ENCODE measurements around the gene ZP4. TPM values are rescaled to one million over a fixed set of nuclear protein-coding genes. Genes with fewer than 3 reads are reported as not detected.

The ZP4 gene
- total and polyA plus RNA-seq, 2 of the 4 experiments (the other 2 are of a cell fraction): not detected

DNA sequence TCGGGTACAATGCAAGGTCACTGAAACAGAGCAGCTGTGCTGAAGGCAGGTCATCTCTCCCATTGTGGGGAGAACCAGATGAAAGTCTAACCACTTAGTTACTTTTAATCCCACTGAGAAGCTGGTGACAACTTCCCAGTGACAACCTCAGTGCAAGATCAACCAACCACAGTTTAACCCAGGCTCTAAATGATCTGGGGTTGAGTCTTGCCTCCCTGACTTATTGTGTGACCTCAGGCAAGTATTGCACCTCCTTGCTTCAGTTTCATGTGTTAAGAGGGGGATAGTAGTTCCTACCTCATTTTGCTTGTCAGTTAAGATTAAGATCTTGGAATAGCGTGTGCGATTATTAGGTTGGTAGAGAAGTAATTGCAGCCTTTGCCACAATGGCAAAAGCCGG lies 3.2 kb downstream of the ZP4 start:
- Histone ChIP-seq H3K4me1 (ENCODE audit: control insufficient read depth, insufficient read depth, low read length) (no peaks in the 10 kb centered on the region), H2AK5ac (ENCODE audit: low read depth, low read length) (no peak overlapping the region), H3K56ac (ENCODE audit: extremely low read depth, insufficient read depth, low read length) (no peak overlapping the region), H2BK15ac (ENCODE audit: low read depth, low read length) (no peak overlapping the region), H3K4ac (ENCODE audit: low read depth, low read length) (no peak overlapping the region), H2AK9ac (replicated peaks; ENCODE audit: low read depth, low read length, poor library complexity) (no peak overlapping the region), H3K9me3 (ENCODE audit: control insufficient read depth, insufficient read depth, low read length) (peaks cover 5% of the 10 kb centered on the region; the same call in 1 of the 2 replicates), H2BK5ac (ENCODE audit: low read depth, low read length, poor library complexity, severe bottlenecking) (no peak overlapping the region), H3K27me3 (ENCODE audit: control insufficient read depth, insufficient read depth, low read length) (no peaks in the 10 kb centered on the region), H3K18ac (ENCODE audit: low read depth, low read length) (no peak overlapping the region), H2AFZ (replicated peaks; ENCODE audit: low read length, poor library complexity) (no peak overlapping the region), H4K20me1 (ENCODE audit: insufficient read depth, low read length) (no peaks in the 10 kb centered on the region), H4K5ac (ENCODE audit: low read depth, low read length) (no peak overlapping the region), H2BK20ac (ENCODE audit: low read depth, low read length) (no peak overlapping the region), H3K27ac (ENCODE audit: insufficient read depth, low read length) (no peak overlapping the region), H3K79me1 (ENCODE audit: low read depth in 1 of 2, low read length in 2 of 2) (no peaks in the 10 kb centered on the region), H3K4me2 (ENCODE audit: low read depth, low read length) (no peak overlapping the region), H4K91ac (ENCODE audit: insufficient read depth, low read depth, low read length) (no peak overlapping the region), H3K9ac (ENCODE audit: low read depth, low read length) (no peak overlapping the region), H3K36me3 (ENCODE audit: control insufficient read depth, insufficient read depth, low read length) (no peaks in the 10 kb centered on the region), H3K14ac (replicated peaks; ENCODE audit: low read depth, low read length) (no peak overlapping the region), H2BK120ac (ENCODE audit: low read depth, low read length) (no peak overlapping the region), H3K23ac (ENCODE audit: low read depth, low read length) (no peak overlapping the region), H3K9me1 (ENCODE audit: insufficient read depth, low read length) (no peaks in the 10 kb centered on the region), H3K4me3 (ENCODE audit: insufficient read depth, low read depth, low read length) (no peak overlapping the region), H4K8ac (ENCODE audit: low read depth in 2 of 2, low read length in 2 of 2) (no peak overlapping the region)
- no peak for DNase-seq
- WGBS, 2 experiments (ENCODE audit: extremely low coverage in 2 of 2, insufficient read length in 1 of 2): no CpG with 5 or more reads among the region's 4 CpGs
- no peak for TF ChIP-seq CEBPB (IDR thresholded peaks at IDR 0.05; ENCODE audit: low read depth, low read length)
- TF ChIP-seq BHLHE40 (IDR thresholded peaks at IDR 0.05; ENCODE audit: low read depth, low read length): no peak
- no peak for TF ChIP-seq MAZ (IDR thresholded peaks at IDR 0.05; ENCODE audit: borderline replicate concordance, low read depth, low read length)
- no peak for TF ChIP-seq RAD21 (IDR thresholded peaks at IDR 0.05; ENCODE audit: low read length)
- TF ChIP-seq, protein P1, sequence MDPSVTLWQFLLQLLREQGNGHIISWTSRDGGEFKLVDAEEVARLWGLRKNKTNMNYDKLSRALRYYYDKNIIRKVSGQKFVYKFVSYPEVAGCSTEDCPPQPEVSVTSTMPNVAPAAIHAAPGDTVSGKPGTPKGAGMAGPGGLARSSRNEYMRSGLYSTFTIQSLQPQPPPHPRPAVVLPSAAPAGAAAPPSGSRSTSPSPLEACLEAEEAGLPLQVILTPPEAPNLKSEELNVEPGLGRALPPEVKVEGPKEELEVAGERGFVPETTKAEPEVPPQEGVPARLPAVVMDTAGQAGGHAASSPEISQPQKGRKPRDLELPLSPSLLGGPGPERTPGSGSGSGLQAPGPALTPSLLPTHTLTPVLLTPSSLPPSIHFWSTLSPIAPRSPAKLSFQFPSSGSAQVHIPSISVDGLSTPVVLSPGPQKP (IDR thresholded peaks at IDR 0.05; ENCODE audit: borderline replicate concordance, low read depth, low read length): no peak
- no peak for TF ChIP-seq MAFK (IDR thresholded peaks at IDR 0.05; ENCODE audit: low read depth, low read length)
- TF ChIP-seq RFX5 (IDR thresholded peaks at IDR 0.05; ENCODE audit: low read depth, low read length): no peak
- TF ChIP-seq RCOR1 (IDR thresholded peaks at IDR 0.05; ENCODE audit: insufficient replicate concordance, low read length): no peak
- no peak for TF ChIP-seq MXI1 (IDR thresholded peaks at IDR 0.05; ENCODE audit: borderline replicate concordance, low read depth, low read length)
- TF ChIP-seq NFE2L2 (IDR thresholded peaks at IDR 0.05; ENCODE audit: low read depth, low read length): no peak
- TF ChIP-seq SMC3 (IDR thresholded peaks at IDR 0.05; ENCODE audit: low read depth, low read length): no peak
- no peak for TF ChIP-seq CHD1 (IDR thresholded peaks at IDR 0.05; ENCODE audit: low read depth, low read length)
- TF ChIP-seq, protein P2, sequence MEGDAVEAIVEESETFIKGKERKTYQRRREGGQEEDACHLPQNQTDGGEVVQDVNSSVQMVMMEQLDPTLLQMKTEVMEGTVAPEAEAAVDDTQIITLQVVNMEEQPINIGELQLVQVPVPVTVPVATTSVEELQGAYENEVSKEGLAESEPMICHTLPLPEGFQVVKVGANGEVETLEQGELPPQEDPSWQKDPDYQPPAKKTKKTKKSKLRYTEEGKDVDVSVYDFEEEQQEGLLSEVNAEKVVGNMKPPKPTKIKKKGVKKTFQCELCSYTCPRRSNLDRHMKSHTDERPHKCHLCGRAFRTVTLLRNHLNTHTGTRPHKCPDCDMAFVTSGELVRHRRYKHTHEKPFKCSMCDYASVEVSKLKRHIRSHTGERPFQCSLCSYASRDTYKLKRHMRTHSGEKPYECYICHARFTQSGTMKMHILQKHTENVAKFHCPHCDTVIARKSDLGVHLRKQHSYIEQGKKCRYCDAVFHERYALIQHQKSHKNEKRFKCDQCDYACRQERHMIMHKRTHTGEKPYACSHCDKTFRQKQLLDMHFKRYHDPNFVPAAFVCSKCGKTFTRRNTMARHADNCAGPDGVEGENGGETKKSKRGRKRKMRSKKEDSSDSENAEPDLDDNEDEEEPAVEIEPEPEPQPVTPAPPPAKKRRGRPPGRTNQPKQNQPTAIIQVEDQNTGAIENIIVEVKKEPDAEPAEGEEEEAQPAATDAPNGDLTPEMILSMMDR (conservative IDR thresholded peaks at IDR 0.05; ENCODE audit: low read depth, low read length): no peak
- TF ChIP-seq, protein P3, sequence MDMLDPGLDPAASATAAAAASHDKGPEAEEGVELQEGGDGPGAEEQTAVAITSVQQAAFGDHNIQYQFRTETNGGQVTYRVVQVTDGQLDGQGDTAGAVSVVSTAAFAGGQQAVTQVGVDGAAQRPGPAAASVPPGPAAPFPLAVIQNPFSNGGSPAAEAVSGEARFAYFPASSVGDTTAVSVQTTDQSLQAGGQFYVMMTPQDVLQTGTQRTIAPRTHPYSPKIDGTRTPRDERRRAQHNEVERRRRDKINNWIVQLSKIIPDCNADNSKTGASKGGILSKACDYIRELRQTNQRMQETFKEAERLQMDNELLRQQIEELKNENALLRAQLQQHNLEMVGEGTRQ (IDR thresholded peaks at IDR 0.05; ENCODE audit: low read depth, low read length): no peak
- no peak for TF ChIP-seq FOS (IDR thresholded peaks at IDR 0.05; ENCODE audit: low read depth, low read length)
- no peak for TF ChIP-seq POLR2A (IDR thresholded peaks at IDR 0.05; ENCODE audit: low read depth, low read length)
- BruUV-seq (replicated peaks): no TSS peak
- dilution Hi-C loops (cut with HindIII; ENCODE audit: low sequenced_read_pairs, unreplicated experiment) (no loop called here), in situ Hi-C loops (cut with MboI; ENCODE audit: low sequenced_read_pairs) (no loop called here), intact Hi-C loops (cut with micrococcal nuclease) (no loop called here)
- CTCF ChIA-PET: no interaction called here
- POLR2A ChIA-PET (ENCODE audit: unreplicated experiment): no interaction called here
- ATAC-seq (ENCODE audit: low read depth): no peak

All from IMR-90 (cell line).